GM12872 (cell line): ENCODE results near the gene PDXK.

Experiments
- CTCF ChIP-seq: IDR thresholded peaks from 3 replicates; pipeline ENCODE4 v1.5.1; 2011; ENCODE audit warnings: low read depth, mild to moderate bottlenecking, low read length, moderate library complexity; ENCODE audit not compliant: insufficient read depth

The PDXK gene

DNA sequence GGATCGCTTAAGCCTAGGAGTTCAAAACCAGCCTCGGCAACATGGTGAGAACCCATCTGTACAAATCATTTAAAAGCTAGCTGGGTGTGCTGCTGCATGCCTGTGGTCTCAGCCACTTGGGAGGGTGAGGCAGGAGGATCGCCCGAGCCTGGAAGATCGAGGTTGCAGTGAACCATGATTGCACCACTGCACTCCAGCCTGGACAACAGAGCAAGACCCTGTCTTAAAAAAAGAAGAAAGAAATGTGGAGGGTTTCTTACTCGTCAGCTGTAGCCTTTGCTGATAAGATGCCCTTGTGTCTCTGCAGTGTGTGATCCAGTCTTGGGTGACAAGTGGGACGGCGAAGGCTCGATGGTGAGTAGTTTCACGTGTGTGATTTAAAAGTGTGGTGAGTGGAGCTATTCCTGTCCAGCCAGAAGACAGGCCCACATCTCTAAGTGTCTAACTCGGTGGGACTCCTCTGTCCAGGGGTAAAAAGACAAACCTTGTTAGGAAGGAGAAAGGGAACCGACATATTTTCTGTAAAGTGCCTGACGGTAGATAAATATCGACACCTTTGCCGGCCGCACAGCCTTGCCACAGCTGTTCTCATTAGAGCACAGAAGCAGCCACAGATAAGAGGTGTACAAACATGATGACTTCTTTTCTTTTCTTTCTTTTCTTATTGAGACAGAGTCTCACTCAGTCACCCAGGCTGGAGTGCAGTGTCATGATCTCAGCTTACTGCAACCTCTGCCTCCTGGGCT lies 27.0 kb downstream of the PDXK start:
- TF ChIP-seq CTCF: no peak

DNA sequence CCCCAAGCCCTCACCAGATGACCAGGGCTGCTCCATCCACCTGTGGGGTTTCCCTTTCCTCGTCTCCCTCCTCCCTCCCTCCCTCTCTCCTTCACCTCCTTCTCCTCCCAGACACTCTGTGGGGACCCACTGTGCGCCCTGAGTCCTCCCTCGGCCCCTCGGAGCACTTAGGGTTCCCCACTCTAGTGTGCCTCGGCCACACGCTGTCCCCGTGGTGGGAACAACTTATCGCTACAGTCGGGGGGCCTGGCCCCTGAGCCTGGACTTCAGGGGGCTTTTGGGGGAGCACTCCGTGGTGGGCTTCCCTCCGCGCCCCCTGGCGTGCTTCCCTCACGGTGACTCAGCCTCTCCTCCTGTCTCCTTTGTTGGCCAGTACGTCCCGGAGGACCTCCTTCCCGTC lies 29.7 kb downstream of the PDXK start:
- TF ChIP-seq CTCF: no peak

GRCh38 chr21:43749651-43750262 lies 30.8 kb downstream of the PDXK start:
- no peak for TF ChIP-seq CTCF

DNA sequence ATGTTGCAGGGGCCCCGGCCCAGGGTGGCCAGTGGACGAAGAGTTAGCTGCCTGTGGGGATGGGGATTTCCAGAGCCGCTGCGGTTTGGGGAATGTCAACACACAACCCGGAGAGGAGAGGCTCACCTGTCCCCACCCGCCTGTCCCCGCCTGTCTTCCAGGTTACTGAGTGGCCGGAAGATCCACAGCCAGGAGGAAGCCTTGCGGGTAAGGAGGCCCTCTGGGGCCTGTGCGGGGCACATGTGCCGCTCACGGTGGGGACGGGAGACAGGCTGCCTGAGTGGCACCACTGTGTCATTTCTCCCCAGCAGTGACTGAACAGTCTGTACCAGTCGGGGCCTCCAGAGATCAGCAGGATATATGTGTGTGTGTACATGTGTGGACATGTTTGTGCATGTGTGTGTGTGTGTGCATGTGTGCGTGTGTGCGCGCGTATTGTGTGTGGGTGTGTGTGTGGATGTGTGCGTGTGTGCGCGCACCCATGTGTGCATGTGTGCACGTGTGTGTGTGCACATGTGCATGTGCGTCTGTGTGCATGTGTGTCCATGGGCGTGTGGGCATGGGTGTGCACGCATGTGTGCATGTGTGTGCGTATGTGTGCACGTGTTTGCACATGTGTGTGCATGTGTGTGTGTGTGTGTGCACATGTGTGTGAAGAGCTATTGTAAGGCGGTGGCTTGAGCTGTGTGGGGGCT lies 31.6 kb downstream of the PDXK start:
- TF ChIP-seq CTCF: no peak

DNA sequence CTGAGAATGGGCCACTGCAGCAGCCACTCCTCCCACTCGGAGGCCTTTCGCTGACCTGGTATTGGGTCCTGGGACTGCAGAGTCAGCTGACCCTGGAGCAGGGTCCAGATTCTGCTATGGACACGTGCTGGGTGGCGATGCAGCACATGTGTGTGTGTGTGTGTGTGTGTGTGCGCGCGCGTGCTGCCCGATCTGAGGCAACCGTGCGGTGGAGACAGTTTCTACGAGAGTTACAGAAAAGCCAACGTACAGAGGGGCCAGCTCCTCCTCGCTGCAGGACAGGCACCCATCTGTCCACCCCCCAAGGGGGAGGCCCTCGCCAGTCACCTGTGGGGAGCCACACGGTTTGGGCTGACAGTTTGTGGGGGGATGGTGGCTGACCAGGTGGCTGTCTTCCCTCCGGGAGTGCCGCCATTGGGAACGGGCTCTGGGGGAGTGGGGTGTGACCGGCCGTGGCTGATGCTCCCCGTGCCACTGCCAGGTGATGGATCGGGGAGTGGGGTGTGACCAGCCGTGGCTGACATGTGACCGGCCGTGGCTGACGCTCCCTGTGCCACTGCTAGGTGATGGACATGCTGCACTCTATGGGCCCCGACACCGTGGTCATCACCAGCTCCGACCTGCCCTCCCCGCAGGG lies 33.1 kb downstream of the PDXK start:
- TF ChIP-seq CTCF: no peak

DNA sequence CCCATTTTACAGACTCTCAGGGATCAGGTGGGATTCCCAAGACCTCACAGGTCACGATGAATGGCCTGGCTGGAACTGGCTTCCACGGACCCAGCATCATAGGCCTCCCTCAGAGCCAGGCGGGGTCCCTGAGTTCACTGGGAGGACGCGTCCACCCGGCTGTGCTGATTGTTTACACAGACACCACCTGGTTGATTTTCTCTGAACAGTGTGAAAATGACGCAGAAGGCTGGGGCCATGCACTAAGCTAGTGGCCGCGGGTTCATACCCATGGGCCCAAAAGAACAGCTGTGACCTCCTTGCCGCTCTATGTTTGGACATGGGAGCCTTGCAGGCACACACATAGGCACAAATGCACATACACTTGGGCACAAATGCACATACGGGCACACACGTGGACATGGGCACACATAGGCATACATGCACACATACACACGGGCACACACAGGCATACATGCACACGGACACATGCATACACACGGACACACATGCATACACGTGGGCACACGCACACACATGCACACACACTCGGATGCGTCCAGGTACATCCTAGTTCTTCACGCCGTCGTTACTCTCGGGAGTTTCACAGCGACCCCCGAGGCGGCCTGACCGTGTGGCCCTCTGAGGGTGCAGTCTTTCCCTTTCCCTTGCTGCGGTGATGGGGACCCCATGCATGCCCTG lies 34.0 kb downstream of the PDXK start:
- TF ChIP-seq CTCF: no peak

DNA sequence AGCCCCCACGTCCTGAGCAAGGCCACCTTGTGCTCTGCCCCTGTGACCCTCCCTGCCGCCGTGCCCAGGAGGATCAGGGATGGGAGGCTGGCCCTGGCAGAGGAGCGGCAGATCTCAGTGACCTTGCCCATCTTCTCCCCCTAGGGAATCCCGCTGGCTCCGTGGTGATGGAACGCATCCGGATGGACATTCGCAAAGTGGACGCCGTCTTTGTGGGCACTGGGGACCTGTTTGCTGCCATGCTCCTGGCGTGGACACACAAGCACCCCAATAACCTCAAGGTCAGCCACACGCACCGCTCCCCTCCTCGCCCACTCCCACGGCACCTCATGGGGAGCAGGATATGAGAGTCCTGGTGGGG lies 34.5 kb downstream of the PDXK start:
- TF ChIP-seq CTCF: no peak
